B cell (primary cell): ENCODE data around the gene MGME1. TPM values are rescaled to one million over a fixed set of nuclear protein-coding genes. Genes with fewer than 3 reads are reported as not detected.

Experiments
- ATAC-seq: fragments of 200-7000 bp; cut with Tn5 transposase; one replicate; pipeline ENCODE4 v1.10.0; 2021; ENCODE audit warnings: low read depth, mild to moderate bottlenecking, moderate number of reproducible peaks, moderate library complexity
- CTCF ChIA-PET: fragments of 350-600 bp; sonication (Branson Sonifier 250); formaldehyde crosslinking; loops from one replicate; lab custom pipeline; 2021; ENCODE audit warnings: antibody characterized with exemption, inconsistent platforms; lab: Charles Lee
- POLR2A ChIA-PET: fragments of 350-600 bp; sonication (Branson Sonifier 250); formaldehyde crosslinking; loops from one replicate; lab custom pipeline; 2021; ENCODE audit warnings: antibody characterized with exemption; lab: Charles Lee
- DNase-seq: peaks from one replicate; pipeline ENCODE4 v3.0.0; 2013
- H2AFZ ChIP-seq: 2 replicates; pipeline ENCODE4 v1.6.1; 2012; ENCODE audit warnings: mild to moderate bottlenecking, low read depth, low read length; ENCODE audit not compliant: insufficient read depth, poor library complexity, severe bottlenecking
- H3K27ac ChIP-seq, 2 donors: 1 replicate in 1 of 2; 2 replicates in 1 of 2; pipeline ENCODE4 v1.5.1; 2012 to 2013; ENCODE audit warnings: low read length in 2 of 2, mild to moderate bottlenecking in 2 of 2, moderate library complexity in 1 of 2
- H3K27me3 ChIP-seq, 4 experiments: fragments of 200-600 bp in 1 of 4; sonication (generic) in 1 of 4; replicated peaks in 1 of 4; 1 replicate in 2 of 4; 2 replicates in 2 of 4; pipeline versions ENCODE4 v1.6.1 to v1.7.0; 2013 to 2016; ENCODE audit warnings: low read length in 3 of 4, mild to moderate bottlenecking in 2 of 4, mixed read lengths in 1 of 4, moderate library complexity in 1 of 4; ENCODE audit not compliant: insufficient read depth in 4 of 4, control insufficient read depth in 3 of 4; ENCODE audit errors: control extremely low read depth in 1 of 4
- H3K36me3 ChIP-seq, 2 experiments: replicated peaks in 1 of 2; 1 replicate in 1 of 2; 2 replicates in 1 of 2; pipeline versions ENCODE4 v1.6.1 to v1.7.1; 2013; ENCODE audit warnings: low read length in 1 of 2; ENCODE audit not compliant: insufficient read depth in 2 of 2, control insufficient read depth in 1 of 2; ENCODE audit errors: control extremely low read depth in 1 of 2, extremely low read depth in 1 of 2
- H3K4me1 ChIP-seq, 2 donors: fragments of 200-600 bp in 1 of 2; sonication (generic) in 1 of 2; 1 replicate in 1 of 2; 2 replicates in 1 of 2; pipeline versions ENCODE4 v1.5.1 to v1.6.1; 2013 to 2017; ENCODE audit warnings: low read length in 2 of 2; ENCODE audit not compliant: control insufficient read depth in 2 of 2, insufficient read depth in 2 of 2
- H3K4me2 ChIP-seq: replicated peaks from 2 replicates; pipeline ENCODE3; 2012; ENCODE audit warnings: mild to moderate bottlenecking, low read depth, low read length; ENCODE audit not compliant: poor library complexity, severe bottlenecking
- H3K4me3 ChIP-seq, 5 experiments: fragments of 200-600 bp in 1 of 5; sonication (generic) in 1 of 5; 1 replicate in 3 of 5; 2 replicates in 2 of 5; pipeline versions ENCODE4 v1.5.1 to v1.7.0; 2011 to 2016; ENCODE audit warnings: low read length in 4 of 5, mild to moderate bottlenecking in 4 of 5, low read depth in 2 of 5, control low read depth in 1 of 5, moderate library complexity in 1 of 5; ENCODE audit not compliant: insufficient read depth in 1 of 5; ENCODE audit errors: control extremely low read depth in 1 of 5, extremely low read depth in 1 of 5
- H3K79me2 ChIP-seq: fragments of 200-600 bp; sonication (generic); one replicate; pipeline ENCODE4 v1.6.0; 2016; ENCODE audit warnings: low read length; ENCODE audit not compliant: control insufficient read depth, insufficient read depth
- H3K9ac ChIP-seq: fragments of 200-600 bp; sonication (generic); 2 replicates; pipeline ENCODE4 v1.6.1; 2017; ENCODE audit warnings: mild to moderate bottlenecking, low read length, moderate library complexity
- H3K9me3 ChIP-seq, 3 donors: one replicate each; pipeline versions ENCODE4 v1.6.1 to v1.7.1; 2013; ENCODE audit warnings: low read length in 2 of 3; ENCODE audit not compliant: control insufficient read depth in 2 of 3, insufficient read depth in 1 of 3; ENCODE audit errors: control extremely low read depth in 1 of 3
- H4K20me1 ChIP-seq: 2 replicates; pipeline ENCODE4 v1.6.0; 2012; ENCODE audit warnings: mild to moderate bottlenecking, low read length; ENCODE audit not compliant: insufficient read depth, control insufficient read depth, poor library complexity, severe bottlenecking
- H3K27ac Mint-ChIP-seq: one replicate; pipeline ENCODE4 v1.8.0; 2021; ENCODE audit warnings: mixed read lengths
- H3K27me3 Mint-ChIP-seq: one replicate; pipeline ENCODE4 v1.8.0; 2021; ENCODE audit warnings: mixed read lengths
- H3K4me1 Mint-ChIP-seq: one replicate; pipeline ENCODE4 v1.8.0; 2021; ENCODE audit warnings: mixed read lengths
- H3K4me3 Mint-ChIP-seq: one replicate; pipeline ENCODE4 v1.8.0; 2021; ENCODE audit warnings: mixed read lengths
- H3K9me3 Mint-ChIP-seq: one replicate; pipeline ENCODE4 v1.8.0; 2022; ENCODE audit warnings: mixed read lengths; ENCODE audit not compliant: insufficient read depth
- CTCF ChIP-seq: fragments of 200-600 bp; IDR thresholded peaks from one replicate; pipeline ENCODE4 v1.8.0; 2022; ENCODE audit warnings: antibody characterized with exemption, mild to moderate bottlenecking
- EZH2 ChIP-seq: IDR thresholded peaks from 2 replicates; pipeline ENCODE4 v1.6.1; 2012; ENCODE audit warnings: borderline replicate concordance, low read depth, mild to moderate bottlenecking, moderate library complexity, low read length; ENCODE audit not compliant: insufficient read depth, poor library complexity, severe bottlenecking
- WGBS: methylation state at CpG from one replicate; pipeline ENCODE4 v1.1.5; 2013; ENCODE audit warnings: missing lambda C conversion rate; ENCODE audit not compliant: insufficient coverage; 5-methylcytosine and 5-hydroxymethylcytosine counted together
- intact Hi-C: fragments of 100-400 bp; cut with micrococcal nuclease; formaldehyde crosslinking; loops from one replicate; pipeline ENCODE4 v1.10.0; 2022
- polyA plus RNA-seq: library from polyadenylated mRNA; depleted of rRNA; stranded (reverse); fragments of >200 nt; gene quantifications from 2 replicates; pipeline ENCODE4 v1.2.3, GENCODE V29; 2012
- total RNA-seq, 2 donors: library from RNA; stranded (reverse); fragments of 120-200 nt in 1 of 2; gene quantifications; 1 replicate in 1 of 2; 2 replicates in 1 of 2; pipeline versions ENCODE4 v1.2.3 to v1.2.4, GENCODE V29; 2013 to 2022

Gene MGME1
- total and polyA plus RNA-seq, 2 donors (not counting 1 experiment from before 2014, with no cell fraction given), result 29.8 to 33.2 TPM

- H3K9ac ChIP-seq, result no peak overlapping the region
- no peak overlapping the region for H3K27ac ChIP-seq
- H3K4me3 ChIP-seq, result no peak overlapping the region
- no peak overlapping the region for H3K4me2 ChIP-seq
- H3K27me3 Mint-ChIP-seq, result no peaks in the 10 kb centered on the region
- 93% methylated on average over 3 of the region's 3 CpGs for WGBS
- H3K27me3 ChIP-seq, result no peaks in the 10 kb centered on the region
- CTCF ChIA-PET, result interaction anchor here (0.8 to 1.1 kb wide), 2 partner anchors 11 to 39 kb away, joined by 3 to 4 read pairs; no protein-coding TSS in a partner anchor
- H3K4me1 Mint-ChIP-seq, result peaks cover 10% of the 10 kb centered on the region
- H3K9me3 ChIP-seq, result no peaks in the 10 kb centered on the region
- no peaks in the 10 kb centered on the region for H3K9me3 Mint-ChIP-seq
- DNase-seq (no peak), ATAC-seq (no peak)
- H3K79me2 ChIP-seq, result peaks cover 43% of the 10 kb centered on the region
- POLR2A ChIA-PET, result no interaction called here
- no peak for TF ChIP-seq CTCF
- no peak for TF ChIP-seq EZH2
- no peaks in the 10 kb centered on the region for H3K4me1 ChIP-seq
- H2AFZ ChIP-seq, result no peak overlapping the region
- intact Hi-C loops, result no loop called here
- H3K36me3 ChIP-seq, result peaks cover 3 to 38% of the 10 kb centered on the region in 2 experiments
- H3K4me3 Mint-ChIP-seq, result no peak overlapping the region
- H3K27ac Mint-ChIP-seq, result no peak overlapping the region
- H4K20me1 ChIP-seq, result peaks cover 20% of the 10 kb centered on the region
These were observed 19.2 kb downstream of the MGME1 start for GRCh38 chr20:17987988-17988387.

- no peak for ATAC-seq
- Histone ChIP-seq H3K79me2 (peaks cover 24% of the 10 kb centered on the region), H3K9ac (no peak overlapping the region), H3K4me2 (no peak overlapping the region), H2AFZ (no peak overlapping the region), H3K4me1 (no peaks in the 10 kb centered on the region), H3K27ac (no peak overlapping the region), H3K9me3 (no peaks in the 10 kb centered on the region), H3K36me3 (peaks cover 3 to 31% of the 10 kb centered on the region in 2 experiments), H3K4me3 (no peak overlapping the region), H3K27me3 (no peaks in the 10 kb centered on the region), H4K20me1 (peaks cover 6% of the 10 kb centered on the region)
- WGBS, result no CpG with 5 or more reads among the region's 10 CpGs
- Mint-ChIP-seq H3K4me3 (no peak overlapping the region), H3K27me3 (no peaks in the 10 kb centered on the region), H3K27ac (no peak overlapping the region), H3K9me3 (no peaks in the 10 kb centered on the region), H3K4me1 (peaks cover 6% of the 10 kb centered on the region)
- intact Hi-C loops, result no loop called here
- CTCF ChIA-PET, result interaction anchor here (0.9 to 1.8 kb wide), 2 partner anchors 13 to 486 kb away, joined by 3 read pairs; no protein-coding TSS in a partner anchor
- TF ChIP-seq EZH2 (no peak), CTCF (no peak)
- DNase-seq, result no peak
- POLR2A ChIA-PET, result interaction anchor here (0.6 to 0.7 kb wide), 2 partner anchors 13 to 148 kb away, joined by 3 to 7 read pairs; no protein-coding TSS in a partner anchor
These were observed 21.6 kb downstream of the MGME1 start for GRCh38 chr20:17990278-17990972.
